ENCODE results near the gene TRIP13. TPM values are rescaled to one million over a fixed set of nuclear protein-coding genes. Genes with fewer than 3 reads are reported as not detected.

TRIP13 gene
- total and polyA plus RNA-seq, 9 of the 15 experiments (the other 6 are each of a cell fraction or from before 2014, with no cell fraction given) = 24.1 to 116 (median 53.2) TPM

DNA sequence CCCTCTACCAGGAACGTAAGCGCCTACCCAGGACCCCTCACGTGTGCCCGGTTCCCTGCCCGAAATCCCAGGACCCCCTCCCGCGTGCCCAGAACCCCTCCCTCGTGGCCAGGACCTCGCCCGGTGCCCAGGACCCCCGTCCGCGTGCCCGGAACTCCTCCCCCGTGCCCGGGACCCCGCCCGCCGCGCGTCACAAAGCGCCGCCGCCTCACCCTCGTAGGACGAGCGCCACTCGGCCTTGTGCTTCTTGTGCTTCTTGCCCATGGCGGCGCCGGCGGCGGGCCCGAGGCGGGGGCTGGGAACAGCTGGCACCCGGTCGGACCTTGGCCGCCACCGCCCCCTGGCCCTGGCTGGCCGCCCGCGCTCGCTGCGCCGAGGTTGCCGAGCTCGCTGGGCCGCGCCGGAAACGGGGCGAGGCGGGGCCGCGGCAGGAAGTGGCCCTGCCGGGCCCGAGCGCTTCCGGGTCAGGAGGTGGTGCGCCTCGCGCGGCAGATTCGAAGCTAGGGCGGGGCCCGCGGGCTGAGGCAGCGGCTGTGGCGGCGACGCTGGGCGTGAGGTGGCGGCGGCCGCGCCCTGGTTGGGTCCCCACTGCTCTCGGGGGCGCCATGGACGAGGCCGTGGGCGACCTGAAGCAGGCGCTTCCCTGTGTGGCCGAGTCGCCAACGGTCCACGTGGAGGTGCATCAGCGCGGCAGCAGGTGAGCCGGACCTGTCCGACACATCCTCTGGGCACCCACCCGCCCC, at the start of gene TRIP13, which contains the start of gene BRD9 (continued):
- TF ChIP-seq TAL1 (IDR thresholded peaks at IDR 0.05) (no peak), FIP1L1 (IDR thresholded peaks at IDR 0.05; ENCODE audit: low read depth, low read length, poor library complexity, severe bottlenecking) (peak; percentile 18), RBM14 (IDR thresholded peaks at IDR 0.05; ENCODE audit: borderline replicate concordance, insufficient read depth, low read depth, low read length) (no peak), ZNF197 (CRISPR knock-in tag; IDR thresholded peaks at IDR 0.05; ENCODE audit: low read depth) (no peak), CXXC5 (CRISPR knock-in tag; IDR thresholded peaks at IDR 0.05) (peak; percentile 96), KLF1 (tag; IDR thresholded peaks at IDR 0.05) (peak; percentile 97), SMARCC2 (IDR thresholded peaks at IDR 0.05; ENCODE audit: low read depth) (no peak), ZNF224 (CRISPR knock-in tag; IDR thresholded peaks at IDR 0.05) (no peak), NBN (IDR thresholded peaks at IDR 0.05; ENCODE audit: low read depth) (no peak), NCOA6 (IDR thresholded peaks at IDR 0.05) (no peak), SAFB2 (IDR thresholded peaks at IDR 0.05; ENCODE audit: borderline replicate concordance, low read depth, low read length, severe bottlenecking) (no peak)
- TF ChIP-seq, protein P1, sequence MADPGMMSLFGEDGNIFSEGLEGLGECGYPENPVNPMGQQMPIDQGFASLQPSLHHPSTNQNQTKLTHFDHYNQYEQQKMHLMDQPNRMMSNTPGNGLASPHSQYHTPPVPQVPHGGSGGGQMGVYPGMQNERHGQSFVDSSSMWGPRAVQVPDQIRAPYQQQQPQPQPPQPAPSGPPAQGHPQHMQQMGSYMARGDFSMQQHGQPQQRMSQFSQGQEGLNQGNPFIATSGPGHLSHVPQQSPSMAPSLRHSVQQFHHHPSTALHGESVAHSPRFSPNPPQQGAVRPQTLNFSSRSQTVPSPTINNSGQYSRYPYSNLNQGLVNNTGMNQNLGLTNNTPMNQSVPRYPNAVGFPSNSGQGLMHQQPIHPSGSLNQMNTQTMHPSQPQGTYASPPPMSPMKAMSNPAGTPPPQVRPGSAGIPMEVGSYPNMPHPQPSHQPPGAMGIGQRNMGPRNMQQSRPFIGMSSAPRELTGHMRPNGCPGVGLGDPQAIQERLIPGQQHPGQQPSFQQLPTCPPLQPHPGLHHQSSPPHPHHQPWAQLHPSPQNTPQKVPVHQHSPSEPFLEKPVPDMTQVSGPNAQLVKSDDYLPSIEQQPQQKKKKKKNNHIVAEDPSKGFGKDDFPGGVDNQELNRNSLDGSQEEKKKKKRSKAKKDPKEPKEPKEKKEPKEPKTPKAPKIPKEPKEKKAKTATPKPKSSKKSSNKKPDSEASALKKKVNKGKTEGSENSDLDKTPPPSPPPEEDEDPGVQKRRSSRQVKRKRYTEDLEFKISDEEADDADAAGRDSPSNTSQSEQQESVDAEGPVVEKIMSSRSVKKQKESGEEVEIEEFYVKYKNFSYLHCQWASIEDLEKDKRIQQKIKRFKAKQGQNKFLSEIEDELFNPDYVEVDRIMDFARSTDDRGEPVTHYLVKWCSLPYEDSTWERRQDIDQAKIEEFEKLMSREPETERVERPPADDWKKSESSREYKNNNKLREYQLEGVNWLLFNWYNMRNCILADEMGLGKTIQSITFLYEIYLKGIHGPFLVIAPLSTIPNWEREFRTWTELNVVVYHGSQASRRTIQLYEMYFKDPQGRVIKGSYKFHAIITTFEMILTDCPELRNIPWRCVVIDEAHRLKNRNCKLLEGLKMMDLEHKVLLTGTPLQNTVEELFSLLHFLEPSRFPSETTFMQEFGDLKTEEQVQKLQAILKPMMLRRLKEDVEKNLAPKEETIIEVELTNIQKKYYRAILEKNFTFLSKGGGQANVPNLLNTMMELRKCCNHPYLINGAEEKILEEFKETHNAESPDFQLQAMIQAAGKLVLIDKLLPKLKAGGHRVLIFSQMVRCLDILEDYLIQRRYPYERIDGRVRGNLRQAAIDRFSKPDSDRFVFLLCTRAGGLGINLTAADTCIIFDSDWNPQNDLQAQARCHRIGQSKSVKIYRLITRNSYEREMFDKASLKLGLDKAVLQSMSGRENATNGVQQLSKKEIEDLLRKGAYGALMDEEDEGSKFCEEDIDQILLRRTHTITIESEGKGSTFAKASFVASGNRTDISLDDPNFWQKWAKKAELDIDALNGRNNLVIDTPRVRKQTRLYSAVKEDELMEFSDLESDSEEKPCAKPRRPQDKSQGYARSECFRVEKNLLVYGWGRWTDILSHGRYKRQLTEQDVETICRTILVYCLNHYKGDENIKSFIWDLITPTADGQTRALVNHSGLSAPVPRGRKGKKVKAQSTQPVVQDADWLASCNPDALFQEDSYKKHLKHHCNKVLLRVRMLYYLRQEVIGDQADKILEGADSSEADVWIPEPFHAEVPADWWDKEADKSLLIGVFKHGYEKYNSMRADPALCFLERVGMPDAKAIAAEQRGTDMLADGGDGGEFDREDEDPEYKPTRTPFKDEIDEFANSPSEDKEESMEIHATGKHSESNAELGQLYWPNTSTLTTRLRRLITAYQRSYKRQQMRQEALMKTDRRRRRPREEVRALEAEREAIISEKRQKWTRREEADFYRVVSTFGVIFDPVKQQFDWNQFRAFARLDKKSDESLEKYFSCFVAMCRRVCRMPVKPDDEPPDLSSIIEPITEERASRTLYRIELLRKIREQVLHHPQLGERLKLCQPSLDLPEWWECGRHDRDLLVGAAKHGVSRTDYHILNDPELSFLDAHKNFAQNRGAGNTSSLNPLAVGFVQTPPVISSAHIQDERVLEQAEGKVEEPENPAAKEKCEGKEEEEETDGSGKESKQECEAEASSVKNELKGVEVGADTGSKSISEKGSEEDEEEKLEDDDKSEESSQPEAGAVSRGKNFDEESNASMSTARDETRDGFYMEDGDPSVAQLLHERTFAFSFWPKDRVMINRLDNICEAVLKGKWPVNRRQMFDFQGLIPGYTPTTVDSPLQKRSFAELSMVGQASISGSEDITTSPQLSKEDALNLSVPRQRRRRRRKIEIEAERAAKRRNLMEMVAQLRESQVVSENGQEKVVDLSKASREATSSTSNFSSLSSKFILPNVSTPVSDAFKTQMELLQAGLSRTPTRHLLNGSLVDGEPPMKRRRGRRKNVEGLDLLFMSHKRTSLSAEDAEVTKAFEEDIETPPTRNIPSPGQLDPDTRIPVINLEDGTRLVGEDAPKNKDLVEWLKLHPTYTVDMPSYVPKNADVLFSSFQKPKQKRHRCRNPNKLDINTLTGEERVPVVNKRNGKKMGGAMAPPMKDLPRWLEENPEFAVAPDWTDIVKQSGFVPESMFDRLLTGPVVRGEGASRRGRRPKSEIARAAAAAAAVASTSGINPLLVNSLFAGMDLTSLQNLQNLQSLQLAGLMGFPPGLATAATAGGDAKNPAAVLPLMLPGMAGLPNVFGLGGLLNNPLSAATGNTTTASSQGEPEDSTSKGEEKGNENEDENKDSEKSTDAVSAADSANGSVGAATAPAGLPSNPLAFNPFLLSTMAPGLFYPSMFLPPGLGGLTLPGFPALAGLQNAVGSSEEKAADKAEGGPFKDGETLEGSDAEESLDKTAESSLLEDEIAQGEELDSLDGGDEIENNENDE (IDR thresholded peaks at IDR 0.05; ENCODE audit: low read depth, low read length) = no peak
- TF ChIP-seq, protein P2, sequence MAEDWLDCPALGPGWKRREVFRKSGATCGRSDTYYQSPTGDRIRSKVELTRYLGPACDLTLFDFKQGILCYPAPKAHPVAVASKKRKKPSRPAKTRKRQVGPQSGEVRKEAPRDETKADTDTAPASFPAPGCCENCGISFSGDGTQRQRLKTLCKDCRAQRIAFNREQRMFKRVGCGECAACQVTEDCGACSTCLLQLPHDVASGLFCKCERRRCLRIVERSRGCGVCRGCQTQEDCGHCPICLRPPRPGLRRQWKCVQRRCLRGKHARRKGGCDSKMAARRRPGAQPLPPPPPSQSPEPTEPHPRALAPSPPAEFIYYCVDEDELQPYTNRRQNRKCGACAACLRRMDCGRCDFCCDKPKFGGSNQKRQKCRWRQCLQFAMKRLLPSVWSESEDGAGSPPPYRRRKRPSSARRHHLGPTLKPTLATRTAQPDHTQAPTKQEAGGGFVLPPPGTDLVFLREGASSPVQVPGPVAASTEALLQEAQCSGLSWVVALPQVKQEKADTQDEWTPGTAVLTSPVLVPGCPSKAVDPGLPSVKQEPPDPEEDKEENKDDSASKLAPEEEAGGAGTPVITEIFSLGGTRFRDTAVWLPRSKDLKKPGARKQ (CRISPR knock-in tag; IDR thresholded peaks at IDR 0.05) = no peak

Measured in K562 (cell line).